Brain microvascular endothelial cell (primary cell): ENCODE data around the gene RBFOX2.

Experiments used
- DNase-seq: peaks from one replicate; pipeline ENCODE4 v3.0.0-alpha.2; 2020
- H3K27ac ChIP-seq: fragments of 250-450 bp; sonication (Bioruptor Pico); 2 replicates; pipeline ENCODE4 v1.5.1; 2020; ENCODE audit warnings: mild to moderate bottlenecking, moderate library complexity
- H3K27me3 ChIP-seq: fragments of 250-450 bp; sonication (Bioruptor Pico); replicated peaks from 2 replicates; pipeline ENCODE4 v1.5.1; 2020; ENCODE audit warnings: mild to moderate bottlenecking
- H3K36me3 ChIP-seq: fragments of 250-450 bp; sonication (Bioruptor Pico); replicated peaks from 2 replicates; pipeline ENCODE4 v1.5.1; 2020; ENCODE audit warnings: mild to moderate bottlenecking
- H3K4me3 ChIP-seq: 2 replicates; pipeline ENCODE4 v1.5.1; 2011; ENCODE audit warnings: low read depth, mild to moderate bottlenecking, control low read depth, low read length, moderate library complexity
- CTCF ChIP-seq: IDR thresholded peaks from 2 replicates; pipeline ENCODE4 v1.5.1; 2011; ENCODE audit warnings: low read depth, mild to moderate bottlenecking, moderate library complexity, low read length, control low read depth, inconsistent platforms; ENCODE audit errors: missing control alignments
- in situ Hi-C: cut with HindIII; loops from 2 replicates; pipeline ENCODE4 v1.10.0; 2017; ENCODE audit warnings: low sequenced_read_pairs, low pct_ligation_motif_present

The RBFOX2 gene

GRCh38 chr22:35887296-35887875 lies 141.2 kb downstream of the RBFOX2 start:
- no peak for TF ChIP-seq CTCF
- Histone ChIP-seq H3K4me3 (no peak overlapping the region), H3K27ac (no peak overlapping the region), H3K27me3 (no peaks in the 10 kb centered on the region), H3K36me3 (no peaks in the 10 kb centered on the region)
- DNase-seq = no peak
- in situ Hi-C loops = no loop called here

- Histone ChIP-seq H3K36me3 (no peaks in the 10 kb centered on the region), H3K4me3 (no peak overlapping the region), H3K27me3 (no peaks in the 10 kb centered on the region), H3K27ac (no peak overlapping the region)
- DNase-seq = no peak
- in situ Hi-C loops = no loop called here
- no peak for TF ChIP-seq CTCF
Observed at GRCh38 chr22:35886309-35886708, 142.3 kb downstream of the RBFOX2 start.

GRCh38 chr22:35884529-35884928 lies 144.1 kb downstream of the RBFOX2 start:
- Histone ChIP-seq H3K36me3 (no peaks in the 10 kb centered on the region), H3K27ac (no peak overlapping the region), H3K27me3 (no peaks in the 10 kb centered on the region), H3K4me3 (no peak overlapping the region)
- DNase-seq = no peak
- in situ Hi-C loops = no loop called here
- TF ChIP-seq CTCF = no peak

- Histone ChIP-seq H3K36me3 (no peaks in the 10 kb centered on the region), H3K27me3 (no peaks in the 10 kb centered on the region), H3K4me3 (no peak overlapping the region), H3K27ac (no peak overlapping the region)
- in situ Hi-C loops = no loop called here
- DNase-seq = no peak
- no peak for TF ChIP-seq CTCF
Observed at GRCh38 chr22:35883031-35883620, 145.5 kb downstream of the RBFOX2 start.

GRCh38 chr22:35882211-35883030 lies 146.2 kb downstream of the RBFOX2 start:
- Histone ChIP-seq H3K27me3 (no peaks in the 10 kb centered on the region), H3K27ac (no peak overlapping the region), H3K4me3 (no peak overlapping the region), H3K36me3 (no peaks in the 10 kb centered on the region)
- TF ChIP-seq CTCF = no peak
- in situ Hi-C loops = no loop called here
- no peak for DNase-seq
